Right lobe of liver (tissue), 4 donors: ENCODE data around the gene KAT2A.

Experiments used
- CTCF ChIP-seq, 4 donors: fragments of 200-600 bp in 3 of 4; fragments of 450-650 bp in 1 of 4; IDR thresholded peaks; one replicate each; pipeline versions ENCODE4 v1.5.1 to v1.8.0; 2016 to 2022; ENCODE audit warnings: antibody characterized with exemption in 4 of 4, mild to moderate bottlenecking in 2 of 4
- POLR2A ChIP-seq: fragments of 450-650 bp; IDR thresholded peaks from one replicate; pipeline ENCODE4 v1.6.1; 2017; ENCODE audit warnings: antibody characterized with exemption, mild to moderate bottlenecking
- donor health status: DM: no; HTN: no; CAD: no.
- donor health status: DM: no; HTN: no; CAD: no.
- donor health status: DM: no; HTN: yes; CAD: no.

GRCh38 chr17:42131981-42132432 is 10.8 kb upstream of the KAT2A start:
- TF ChIP-seq CTCF (IDR thresholded peaks at IDR 0.05) (no peak), POLR2A (no peak)
